Limb (tissue), 2 donors: ENCODE results near the gene CLSTN2.

Source experiments
- DNase-seq, 2 donors: peaks; one replicate each; pipeline ENCODE4 v3.0.0-alpha.2; 2016; ENCODE audit errors: extremely low spot score in 2 of 2

Gene CLSTN2

GRCh38 chr3:140146668-140147067 lies 211.7 kb downstream of the CLSTN2 start:
- DNase-seq, result no peak

- DNase-seq, result no peak
These were observed 213.0 kb downstream of the CLSTN2 start for GRCh38 chr3:140147965-140148490.

DNA sequence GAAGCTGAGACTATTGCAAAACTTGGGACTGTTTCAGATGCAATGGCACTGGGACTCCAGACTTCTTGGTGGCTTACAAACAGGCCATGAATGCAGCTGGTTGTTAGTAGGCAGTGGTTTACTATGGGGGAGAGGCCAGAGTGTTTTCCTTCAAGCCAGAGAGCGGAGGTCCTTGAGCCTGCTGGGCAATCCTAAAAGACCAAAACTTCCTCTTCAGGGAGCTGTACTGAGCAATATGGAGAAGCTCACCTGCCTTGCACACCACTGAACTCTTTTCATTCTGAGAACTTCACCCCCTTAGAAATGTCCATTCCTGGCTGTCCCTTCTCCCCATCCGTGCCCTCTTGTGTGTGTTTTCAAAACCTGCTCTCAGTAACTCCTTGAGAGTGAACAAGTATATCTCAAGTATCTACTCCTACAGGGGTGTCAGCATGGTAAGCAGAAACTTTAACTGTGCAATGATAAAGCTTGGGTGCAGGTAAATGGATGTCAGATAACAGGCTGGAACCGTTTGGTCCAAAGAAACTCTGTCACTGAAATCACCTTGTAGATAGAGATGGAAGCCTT lies 213.9 kb downstream of the CLSTN2 start:
- no peak for DNase-seq

- DNase-seq, result no peak
These were observed 216.3 kb downstream of the CLSTN2 start for GRCh38 chr3:140151321-140151720.

GRCh38 chr3:140152851-140153639 lies 218.1 kb downstream of the CLSTN2 start:
- no peak for DNase-seq

GRCh38 chr3:140153736-140154135 lies 218.8 kb downstream of the CLSTN2 start:
- DNase-seq, result no peak

DNA sequence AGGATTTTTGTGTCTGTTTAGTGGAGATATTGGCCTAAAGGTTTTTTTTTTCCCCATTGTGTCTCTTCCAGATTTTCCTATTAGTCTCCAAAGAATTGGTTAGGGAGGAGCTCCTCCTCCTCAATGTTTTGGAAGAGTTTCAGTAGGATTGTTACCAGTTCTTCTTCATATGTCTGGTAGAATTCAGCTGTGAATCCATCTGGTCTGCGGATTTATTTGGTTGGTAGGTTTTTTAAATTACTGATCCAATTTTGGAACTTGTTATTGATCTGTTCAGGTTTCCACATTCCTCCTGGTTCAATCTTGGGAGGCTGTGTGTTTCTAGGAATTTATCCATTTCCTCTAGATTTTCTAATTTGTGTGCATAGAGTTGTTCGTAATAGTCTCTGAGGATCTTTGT lies 222.2 kb downstream of the CLSTN2 start:
- DNase-seq, result no peak

DNA sequence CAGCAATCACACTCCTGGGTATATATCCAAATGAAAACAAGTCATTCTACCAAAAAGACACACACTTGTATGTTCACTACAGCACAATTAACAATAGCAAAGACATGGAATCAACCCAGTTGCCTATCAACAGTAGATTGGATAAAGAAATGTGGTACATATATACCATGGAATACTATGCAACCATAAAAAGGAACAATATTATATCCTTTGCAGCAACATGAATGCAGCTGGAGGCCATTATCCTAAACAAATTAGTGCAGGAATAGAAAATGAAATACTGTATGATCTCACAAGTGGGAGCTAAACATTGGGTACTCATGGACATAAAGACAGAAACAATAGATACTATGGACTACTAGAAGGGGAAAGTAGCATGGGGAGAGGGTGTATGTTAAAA lies 224.7 kb downstream of the CLSTN2 start:
- no peak for DNase-seq

DNA sequence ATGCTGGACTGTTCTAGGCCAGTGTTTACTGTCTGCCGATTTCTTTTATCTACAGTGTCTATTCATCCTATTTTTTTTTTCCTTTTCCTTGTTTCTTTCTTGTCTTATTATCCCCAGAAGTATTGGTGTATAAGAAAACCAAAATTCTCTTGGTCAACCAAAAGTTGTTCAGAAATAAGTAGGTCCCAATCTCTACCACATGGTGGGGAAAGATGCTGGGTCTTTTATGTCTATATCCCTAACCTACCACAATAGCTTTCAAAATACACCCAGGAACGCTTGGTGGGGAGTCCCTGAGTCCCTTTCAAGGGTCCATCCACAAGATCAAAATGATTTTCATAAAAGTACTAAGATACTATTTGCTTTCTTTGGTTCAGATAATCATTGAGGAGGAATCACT lies 225.6 kb downstream of the CLSTN2 start:
- no peak for DNase-seq

- DNase-seq, result no peak
These were observed 227.6 kb downstream of the CLSTN2 start for GRCh38 chr3:140162551-140162950.

GRCh38 chr3:140163159-140163763 lies 228.3 kb downstream of the CLSTN2 start:
- DNase-seq, result no peak

DNA sequence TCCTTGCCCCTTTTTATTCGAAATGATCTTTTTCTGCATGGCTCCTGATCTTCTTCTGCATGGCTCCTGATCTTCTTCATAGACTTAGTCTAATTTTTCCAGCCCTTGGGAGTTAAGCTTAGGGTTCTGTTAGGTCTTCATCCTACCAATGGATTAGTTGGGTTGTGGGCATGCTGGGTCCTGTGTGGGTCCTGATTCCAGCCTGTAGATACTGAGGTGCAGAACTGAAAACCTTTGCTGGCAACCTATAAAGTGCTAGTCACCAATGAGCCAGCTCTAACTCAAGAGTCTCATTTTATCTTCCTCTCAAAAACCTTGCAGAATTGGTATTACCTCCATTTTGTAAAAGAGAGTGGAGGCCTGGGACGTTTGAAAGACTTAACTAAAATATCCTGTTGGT lies 229.2 kb downstream of the CLSTN2 start:
- DNase-seq, result no peak

DNA sequence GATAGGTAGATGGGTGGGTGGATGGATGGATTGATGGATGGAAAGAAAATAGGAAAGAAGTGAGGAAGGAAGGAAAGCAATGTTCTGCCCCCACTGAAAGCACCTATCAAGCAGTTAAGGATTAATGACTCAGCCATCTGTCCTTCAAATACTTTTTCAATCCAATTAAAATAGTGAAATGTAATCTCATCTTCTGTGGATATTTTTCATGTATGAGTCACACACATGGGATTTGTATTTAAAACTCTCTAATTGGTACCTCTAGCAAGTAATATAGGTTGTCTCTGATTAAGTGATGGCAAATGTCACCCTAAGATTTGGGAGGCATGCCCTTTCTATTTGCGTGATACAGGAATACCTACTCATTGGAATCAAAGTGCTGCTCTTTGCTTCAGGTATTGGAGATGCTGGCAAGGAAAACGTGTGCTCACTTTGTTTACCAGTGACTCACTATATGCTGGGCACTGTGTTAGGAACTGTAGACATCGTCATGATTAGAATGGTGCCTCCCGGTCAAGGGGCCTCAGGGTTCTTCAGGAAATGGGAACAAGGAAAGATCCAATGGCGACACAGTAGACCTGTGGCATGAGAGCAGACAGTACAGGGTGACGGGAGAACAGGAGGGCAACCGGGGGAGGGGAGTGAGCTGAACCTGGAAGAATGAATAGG lies 230.1 kb downstream of the CLSTN2 start:
- no peak for DNase-seq

GRCh38 chr3:140165781-140166180 lies 230.8 kb downstream of the CLSTN2 start:
- DNase-seq, result no peak

- no peak for DNase-seq
These were observed 232.0 kb downstream of the CLSTN2 start for GRCh38 chr3:140166861-140167599.

GRCh38 chr3:140167600-140168281 lies 232.8 kb downstream of the CLSTN2 start:
- DNase-seq, result no peak

DNA sequence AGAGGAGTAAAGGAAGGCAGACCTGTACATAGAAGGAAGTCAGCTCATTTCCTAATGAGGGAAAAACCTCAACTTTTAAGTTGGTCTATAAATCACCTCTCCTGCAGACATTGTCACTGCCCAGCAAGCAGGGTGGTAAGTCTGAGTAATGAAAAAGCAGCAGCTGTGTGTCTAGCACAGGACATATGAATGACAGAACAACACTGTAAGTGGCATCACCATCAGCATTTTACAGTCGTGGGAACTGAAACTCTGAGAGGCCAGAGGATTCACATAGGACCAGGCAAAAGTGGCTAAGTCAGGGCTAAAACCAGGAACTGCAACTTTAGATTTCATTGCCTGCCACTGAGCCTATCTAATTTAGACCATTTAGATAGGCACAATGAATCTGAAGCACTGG lies 235.6 kb downstream of the CLSTN2 start:
- no peak for DNase-seq

GRCh38 chr3:140176526-140176925 lies 241.5 kb downstream of the CLSTN2 start:
- DNase-seq, result no peak

- DNase-seq, result no peak
These were observed 243.0 kb downstream of the CLSTN2 start for GRCh38 chr3:140177943-140178342.

DNA sequence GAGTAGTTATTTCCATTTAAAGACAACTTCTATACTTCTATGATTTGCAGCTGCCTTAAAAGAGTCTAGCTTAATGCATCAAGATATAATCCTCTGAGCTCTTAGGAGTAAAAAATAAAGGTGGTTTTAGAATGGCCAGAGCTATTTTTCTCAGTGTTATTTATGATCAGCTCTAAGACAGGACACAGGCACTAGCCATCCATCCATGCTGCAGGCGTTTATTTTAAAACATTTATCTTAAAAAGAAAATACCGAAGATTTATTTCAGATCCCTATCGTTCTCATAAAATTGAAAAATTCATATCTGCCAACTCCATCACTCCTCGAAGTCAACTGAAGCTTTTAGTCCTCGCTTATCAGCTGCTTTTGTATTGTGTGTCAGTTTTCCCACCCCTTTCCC lies 243.5 kb downstream of the CLSTN2 start:
- DNase-seq, result no peak

DNA sequence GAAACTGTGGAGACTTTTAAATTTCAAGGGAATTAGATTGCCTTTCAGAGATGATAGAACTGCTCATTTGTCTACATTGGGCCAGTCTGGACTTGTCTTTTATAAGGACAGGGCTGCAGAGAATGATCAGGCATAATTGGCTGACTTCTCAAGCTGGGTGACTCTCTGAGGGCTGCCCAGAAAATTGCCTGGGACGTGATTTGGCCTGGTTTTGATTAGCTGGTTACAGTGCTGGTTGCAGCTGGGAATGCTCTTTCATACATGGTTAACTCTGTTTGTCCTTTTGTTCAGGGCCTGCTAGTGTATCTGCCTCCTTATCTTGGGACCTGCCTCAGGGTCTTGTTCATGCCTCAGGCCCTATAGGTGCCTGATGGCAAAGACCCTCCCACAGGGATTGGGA lies 245.6 kb downstream of the CLSTN2 start:
- DNase-seq, result no peak
